HUDEP-2 (cell line): ENCODE measurements around the gene IL3RA.

Experiments used
- DNase-seq, 76 experiments: peaks; one replicate each; lab custom pipeline; 2025; ENCODE audit not compliant: unreplicated experiment in 76 of 76; lab: John Stamatoyannopoulos, UW

IL3RA gene

DNA sequence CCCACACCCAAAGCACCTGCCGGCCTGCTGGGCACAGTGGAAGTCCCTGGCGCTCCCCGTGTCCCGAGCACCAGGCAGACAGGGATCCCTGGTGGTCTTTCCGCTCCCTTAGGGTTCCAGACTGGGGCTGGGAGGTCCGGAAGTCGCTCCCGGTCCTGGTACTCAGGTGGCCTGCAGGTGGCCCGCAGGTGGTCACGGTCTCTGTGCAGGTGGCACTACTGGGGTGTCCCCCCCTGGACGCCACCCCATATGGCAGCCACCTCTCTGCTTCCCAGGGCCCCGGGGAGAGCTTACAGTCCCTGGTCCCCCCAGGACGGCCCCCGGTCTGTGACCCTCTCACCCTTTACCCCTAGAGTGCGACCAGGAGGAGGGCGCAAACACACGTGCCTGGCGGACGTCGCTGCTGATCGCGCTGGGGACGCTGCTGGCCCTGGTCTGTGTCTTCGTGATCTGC lies 41.7 kb downstream of the IL3RA start:
- no peak for DNase-seq

DNA sequence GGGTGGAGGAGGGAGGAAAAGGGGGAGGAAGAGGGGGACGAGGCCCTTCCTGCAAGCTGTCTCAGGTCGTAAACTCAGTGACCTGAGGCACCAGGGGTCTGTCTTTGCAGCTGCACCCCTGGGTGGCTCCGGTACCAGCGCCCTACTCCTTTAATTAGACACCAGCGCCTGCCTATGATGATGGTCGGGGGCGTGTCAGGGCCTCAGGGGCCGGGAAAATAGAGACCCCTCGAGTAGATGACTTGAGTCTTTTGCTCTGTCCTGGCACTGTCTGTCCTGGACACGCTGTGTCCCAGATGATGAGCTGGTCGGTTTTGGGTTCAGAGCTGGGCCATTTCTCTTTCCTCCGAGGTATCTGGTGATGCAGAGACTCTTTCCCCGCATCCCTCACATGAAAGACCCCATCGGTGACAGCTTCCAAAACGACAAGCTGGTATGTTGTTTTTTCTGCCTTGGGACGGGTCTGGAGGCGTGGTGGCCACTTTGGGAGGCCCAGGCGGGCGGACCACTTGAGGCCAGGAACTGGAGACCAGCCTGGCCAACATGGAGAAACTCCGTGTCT lies 44.2 kb downstream of the IL3RA start:
- no peak for DNase-seq

DNA sequence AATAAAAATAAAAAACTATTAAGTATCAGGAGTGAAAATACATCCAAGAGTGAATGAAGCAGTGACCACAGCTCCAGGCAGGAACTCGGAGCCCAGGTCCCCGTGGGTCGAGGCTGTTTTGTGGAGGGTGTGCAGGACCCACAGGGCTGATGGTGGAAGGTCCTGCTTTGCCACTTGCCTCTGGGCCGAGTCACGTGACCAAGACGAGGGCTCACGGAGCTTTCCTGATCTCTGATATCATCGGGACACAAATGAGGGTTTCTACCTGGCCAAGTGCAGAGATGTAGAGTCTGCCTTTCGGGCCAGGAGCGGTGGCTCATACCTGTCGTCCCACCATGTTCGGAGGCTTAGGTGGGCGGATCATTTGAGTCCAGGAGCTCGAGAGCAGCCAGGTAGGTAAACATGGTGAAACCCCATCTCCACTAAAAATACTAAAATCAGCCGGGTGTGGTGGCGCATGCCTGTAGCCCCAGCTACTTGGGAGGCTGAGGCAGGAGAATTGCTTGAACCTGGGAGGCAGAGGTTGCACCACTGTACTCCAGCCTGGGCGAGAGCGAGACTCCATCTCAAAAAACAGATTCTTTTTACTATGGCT lies 48.2 kb downstream of the IL3RA start:
- no peak for DNase-seq

DNA sequence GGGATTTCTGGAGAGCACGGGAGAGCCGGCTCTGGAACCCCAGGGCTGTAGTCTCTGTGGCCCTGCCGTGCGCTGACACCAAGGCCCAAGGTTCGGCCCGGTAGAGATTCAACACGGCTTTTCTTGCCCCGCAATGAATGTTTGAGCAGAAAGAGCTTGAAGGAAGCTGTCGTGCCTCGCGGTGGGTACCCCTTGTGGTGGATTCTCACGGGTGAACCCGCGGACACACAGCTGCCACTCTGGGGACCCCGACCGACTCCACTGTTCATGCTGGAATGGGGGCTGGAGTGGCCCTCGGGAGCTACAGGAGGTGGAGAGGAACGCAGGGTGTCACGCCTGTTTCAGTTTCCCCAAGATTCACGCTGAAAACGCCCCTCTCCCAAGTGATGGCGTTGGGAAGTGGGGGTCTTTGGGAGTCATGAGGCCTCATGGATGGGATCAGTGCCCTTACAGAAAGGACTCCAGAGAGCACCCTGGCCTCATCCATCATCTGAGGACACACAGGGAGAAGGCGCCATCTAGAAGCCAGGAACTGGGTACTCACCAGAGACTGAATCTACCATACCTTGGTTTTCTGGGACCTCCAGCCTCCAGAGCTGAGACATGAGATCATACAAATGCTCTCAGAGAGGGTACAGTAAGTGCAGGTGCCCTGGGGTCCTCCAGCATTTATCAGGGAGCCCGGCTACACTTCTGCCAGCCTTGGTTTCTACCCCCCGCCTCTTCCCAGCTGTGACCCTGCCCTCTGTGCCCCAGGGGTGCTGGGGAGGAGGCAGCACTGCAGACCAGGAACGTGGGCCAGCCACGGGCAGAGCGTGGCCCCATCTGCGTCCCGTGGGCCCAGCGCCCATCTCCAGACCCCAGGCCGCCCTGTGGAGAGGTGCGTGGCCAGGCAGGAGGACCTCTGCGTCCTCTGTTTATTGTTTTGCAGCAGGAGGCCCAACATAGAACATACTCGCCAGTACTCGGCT lies 49.0 kb downstream of the IL3RA start:
- DNase-seq = no peak

DNA sequence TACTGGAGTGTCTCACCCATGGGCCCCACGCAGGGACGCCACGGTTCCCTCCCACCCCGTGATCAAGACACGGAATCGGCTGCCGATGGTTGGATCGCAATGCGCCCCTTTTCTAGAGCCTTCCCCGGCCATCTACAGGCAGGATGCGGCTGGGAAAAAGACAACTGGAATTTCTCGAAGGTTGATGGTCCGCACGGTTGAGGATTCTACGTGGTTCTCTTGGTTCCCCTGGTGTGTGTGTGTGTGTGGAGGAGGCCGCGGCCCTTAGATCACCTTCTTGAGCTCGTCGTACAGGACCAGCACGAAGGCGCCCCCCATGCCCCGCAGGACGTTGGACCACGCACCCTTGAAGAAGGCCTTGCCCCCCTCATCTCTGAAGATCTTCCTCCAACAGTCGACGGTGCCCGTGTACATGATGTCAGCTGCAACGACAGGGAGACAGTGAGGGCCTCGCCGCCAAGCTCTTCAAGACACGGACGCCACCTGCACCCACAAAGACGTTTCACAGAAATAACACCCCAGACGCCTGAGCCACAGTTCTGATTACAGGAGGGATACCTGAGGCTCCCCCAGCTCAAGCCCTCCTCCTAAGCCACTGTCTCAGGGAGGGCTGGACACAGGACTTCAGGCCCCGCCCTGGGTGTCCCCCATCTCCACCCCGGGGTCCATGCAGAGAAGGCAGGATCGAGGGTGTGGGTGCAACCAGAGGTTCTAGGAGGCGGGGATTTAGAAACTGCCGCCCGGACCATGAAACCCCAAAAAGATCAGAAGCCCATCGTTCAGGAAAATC lies 49.9 kb downstream of the IL3RA start:
- no peak for DNase-seq

DNA sequence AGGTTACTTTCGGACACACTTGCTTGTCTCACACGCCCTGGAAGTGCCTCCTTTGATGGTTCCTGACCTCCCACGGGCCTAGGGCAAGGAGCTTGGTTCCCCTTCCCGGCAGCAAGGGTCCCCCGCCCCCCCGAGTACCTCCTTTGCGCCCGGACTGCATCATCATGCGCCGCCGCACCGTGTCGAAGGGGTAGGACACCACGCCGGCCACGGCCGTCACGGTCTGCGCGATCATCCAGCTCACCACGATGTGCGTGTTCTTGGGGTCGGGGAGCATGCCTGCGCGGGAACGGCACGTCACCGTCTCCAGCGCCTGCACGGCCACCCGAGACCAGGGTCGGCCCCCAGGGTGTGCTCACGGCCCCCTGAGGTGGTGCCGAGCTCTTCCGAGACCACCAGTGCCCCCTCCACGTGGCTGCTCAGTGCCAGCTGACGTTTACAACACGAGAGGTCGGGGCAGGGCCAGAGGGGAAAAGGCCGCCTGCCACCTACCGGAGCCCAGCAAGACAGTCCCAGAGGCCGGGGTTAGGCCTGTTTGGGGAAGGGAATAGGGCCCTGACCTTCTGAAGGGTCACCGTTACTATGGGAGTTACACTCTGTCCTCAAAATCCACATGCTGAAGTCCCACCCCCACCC lies 50.7 kb downstream of the IL3RA start:
- no peak for DNase-seq

DNA sequence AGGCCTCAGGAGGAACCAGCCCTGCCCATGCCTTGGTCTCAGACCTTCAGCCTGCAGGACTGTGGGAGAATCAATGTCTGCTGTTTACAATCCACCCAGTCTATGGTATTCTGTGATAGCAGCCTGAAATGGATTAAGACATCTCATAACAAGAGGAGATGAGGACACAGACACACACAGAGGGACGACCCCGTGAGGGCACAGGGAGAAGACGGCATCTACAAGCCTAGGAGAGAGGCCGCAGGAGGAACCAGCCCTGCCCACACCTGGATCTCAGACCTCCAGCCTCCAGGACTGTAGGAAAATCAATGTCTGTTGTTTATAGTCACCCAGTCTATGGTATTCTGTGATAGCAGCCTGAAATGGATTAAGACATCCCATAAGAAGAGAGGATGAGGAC lies 52.1 kb downstream of the IL3RA start:
- no peak for DNase-seq

DNA sequence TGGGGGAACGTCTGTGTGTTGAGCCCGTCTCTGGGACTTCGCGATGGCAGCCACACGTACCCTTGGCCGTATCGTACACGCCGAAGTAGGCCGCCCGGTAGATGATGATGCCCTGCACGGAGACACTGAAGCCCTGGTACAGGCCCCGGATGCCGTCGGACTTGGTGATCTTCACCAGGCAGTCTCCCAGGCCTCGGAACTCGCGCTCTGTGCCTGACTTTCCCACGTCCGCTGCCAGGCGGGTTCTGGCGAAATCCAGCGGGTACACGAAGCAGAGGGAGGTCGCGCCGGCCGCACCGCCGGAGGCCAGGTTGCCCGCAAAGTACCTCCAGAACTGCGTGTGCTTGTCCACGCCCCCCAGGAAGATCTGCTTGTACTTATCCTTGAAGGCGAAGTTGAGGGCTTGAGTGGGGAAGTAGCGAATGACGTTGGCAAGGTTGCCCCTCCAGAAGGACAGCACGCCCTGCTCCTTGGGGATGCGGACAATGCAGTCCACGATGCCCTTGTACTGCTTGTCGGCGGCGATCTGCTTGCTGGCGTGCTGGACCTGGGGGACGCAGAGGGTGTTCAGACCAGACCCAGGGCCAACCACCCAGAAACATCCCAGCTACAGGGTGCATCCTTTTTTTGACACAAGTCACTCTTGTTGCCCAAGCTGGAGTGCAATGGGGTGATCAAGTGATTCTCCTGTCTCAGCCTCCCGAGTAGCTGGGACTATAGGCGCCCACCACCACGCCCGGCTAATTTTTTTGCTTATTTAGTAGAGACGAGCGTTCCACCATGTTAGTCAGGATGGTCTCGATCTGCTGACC lies 52.8 kb downstream of the IL3RA start:
- DNase-seq = no peak

DNA sequence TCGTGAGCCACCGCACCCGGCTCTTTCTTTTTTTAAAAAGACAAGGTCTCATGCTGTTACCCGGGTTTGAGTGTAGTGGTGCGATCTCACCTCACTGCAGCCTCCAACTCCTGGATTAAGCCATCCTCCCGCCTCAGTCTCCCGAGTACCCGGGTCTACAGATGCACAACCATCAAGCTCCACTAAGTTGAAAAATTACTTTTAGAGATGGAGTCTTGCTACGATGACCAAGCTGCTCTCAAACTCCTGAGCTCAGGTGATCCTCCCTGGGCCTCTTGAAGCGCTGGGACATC lies 53.4 kb downstream of the IL3RA start:
- no peak for DNase-seq

DNA sequence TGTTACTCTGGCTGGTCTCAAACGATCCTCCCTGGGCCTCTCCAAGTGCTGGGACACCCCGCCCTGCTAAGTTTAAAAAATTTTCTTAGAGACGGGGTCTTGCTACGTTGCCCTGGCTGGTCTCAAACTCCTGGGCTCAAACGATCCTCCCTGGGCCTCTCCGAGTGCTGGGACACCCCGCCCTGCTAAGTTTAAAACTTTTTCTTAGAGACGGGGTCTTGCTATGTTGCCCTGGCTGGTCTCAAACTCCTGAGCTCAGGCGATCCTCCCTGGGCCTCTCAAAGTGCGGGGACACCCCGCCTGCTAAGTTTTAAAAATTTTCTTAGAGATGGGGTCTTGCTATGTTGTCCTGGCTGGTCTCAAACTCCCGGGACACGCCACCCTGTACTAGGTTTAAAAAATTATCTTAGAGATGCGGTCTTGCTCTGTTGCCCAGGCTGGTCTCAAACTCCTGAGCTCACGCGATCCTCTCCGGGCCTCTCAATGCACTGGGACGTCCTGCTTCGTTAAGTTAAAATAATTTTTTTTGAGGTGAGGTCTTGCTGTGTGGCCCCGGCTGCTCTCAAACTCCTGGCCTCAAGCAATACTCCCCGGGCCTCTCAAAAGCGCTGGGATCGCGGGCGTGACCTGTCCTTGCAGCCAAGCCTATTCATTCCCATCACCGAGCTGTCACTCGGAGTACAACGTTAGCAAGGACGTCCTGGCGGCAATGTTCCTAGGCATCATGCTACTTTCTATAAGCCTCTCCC lies 54.2 kb downstream of the IL3RA start:
- DNase-seq = no peak

DNA sequence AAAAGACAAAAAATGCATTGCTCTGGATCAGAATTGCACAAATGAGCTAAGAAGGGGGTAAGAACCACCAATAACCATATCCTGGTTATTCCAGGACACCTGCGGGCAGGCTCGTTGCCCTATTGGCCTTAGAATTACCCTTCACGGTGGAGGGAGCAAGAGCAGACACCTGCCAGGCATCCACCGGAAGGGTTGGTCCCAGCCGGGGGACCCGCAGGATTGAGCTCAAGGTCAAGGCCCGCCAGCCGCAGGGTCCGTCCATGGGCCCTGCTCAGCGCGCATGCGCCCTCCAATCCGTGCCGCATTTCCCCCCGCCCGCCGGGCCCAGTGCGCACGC lies 54.8 kb downstream of the IL3RA start:
- DNase-seq = no peak

DNA sequence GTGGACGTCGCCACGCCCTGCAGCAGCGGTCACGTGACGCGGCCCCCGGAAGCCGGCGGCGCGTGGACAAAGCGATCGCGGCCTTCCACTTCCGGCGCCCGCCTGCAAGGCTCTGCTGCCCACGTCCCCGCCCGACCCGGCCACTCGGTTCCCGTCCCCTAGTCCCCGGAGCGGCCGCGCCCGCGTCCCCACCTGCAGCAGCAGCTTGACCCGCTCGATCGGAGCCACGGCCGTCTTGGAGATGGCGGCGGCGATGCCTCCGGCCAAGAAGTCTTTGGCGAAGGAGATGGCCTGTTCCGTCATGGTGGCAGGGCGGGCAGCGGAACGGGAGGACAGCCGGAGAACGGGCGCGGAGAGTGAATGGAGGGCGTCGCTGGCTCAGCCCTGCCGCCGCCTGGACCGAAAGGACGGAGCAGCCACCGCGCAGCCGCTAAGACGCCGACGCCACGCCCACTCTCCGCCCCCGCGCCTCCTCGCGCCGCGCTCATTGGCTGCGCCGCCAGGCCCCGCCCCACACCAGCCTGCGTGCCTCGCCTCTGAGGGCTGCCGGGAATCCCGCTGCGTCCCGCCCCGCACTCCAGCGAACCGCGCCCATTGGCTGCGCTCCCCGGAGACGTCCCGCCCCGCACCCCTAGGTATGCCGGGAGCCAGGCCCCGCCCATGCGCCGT lies 55.3 kb downstream of the IL3RA start, which contains the start of gene SLC25A6:
SLC25A6 (minus strand) TSS at position 407 of the 669 bp plus-strand sequence; CDS start at position 303, 104 bp downstream.
- DNase-seq = no peak

DNA sequence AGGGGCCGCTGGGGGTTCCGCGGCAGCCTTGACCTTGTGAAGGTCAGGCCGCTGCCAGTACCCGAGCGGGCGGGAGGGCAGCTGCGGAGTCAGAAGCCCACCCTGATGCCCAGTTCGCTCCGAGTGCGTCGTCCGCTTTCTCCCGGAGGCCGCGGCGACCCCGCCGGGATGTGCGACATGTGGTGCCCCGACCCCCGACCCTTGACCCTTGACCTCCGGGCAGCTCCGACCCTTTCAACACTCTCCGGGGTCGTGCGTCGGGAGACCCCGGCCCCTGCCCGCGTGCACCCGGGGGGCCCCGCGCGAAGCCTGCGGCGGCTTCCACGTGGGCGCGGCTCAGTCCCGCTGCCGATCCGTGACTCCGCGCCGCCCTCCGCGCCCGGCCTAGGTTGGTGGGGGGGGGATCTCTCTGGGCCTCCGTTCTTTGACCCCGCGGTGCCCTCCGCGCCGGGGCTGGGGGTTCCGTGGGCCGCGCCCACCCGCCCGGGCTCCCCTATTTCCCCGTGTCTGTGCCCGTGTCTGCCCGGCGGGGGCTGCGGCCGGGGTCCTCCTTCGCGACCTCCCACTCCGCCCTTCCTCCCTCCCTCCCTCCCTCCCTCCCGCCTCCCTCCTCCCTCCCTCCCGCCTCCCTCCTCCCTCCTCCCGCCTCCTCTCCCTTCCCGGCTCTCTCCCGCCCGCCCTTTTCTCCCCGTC lies 55.9 kb downstream of the IL3RA start:
- DNase-seq = no peak

DNA sequence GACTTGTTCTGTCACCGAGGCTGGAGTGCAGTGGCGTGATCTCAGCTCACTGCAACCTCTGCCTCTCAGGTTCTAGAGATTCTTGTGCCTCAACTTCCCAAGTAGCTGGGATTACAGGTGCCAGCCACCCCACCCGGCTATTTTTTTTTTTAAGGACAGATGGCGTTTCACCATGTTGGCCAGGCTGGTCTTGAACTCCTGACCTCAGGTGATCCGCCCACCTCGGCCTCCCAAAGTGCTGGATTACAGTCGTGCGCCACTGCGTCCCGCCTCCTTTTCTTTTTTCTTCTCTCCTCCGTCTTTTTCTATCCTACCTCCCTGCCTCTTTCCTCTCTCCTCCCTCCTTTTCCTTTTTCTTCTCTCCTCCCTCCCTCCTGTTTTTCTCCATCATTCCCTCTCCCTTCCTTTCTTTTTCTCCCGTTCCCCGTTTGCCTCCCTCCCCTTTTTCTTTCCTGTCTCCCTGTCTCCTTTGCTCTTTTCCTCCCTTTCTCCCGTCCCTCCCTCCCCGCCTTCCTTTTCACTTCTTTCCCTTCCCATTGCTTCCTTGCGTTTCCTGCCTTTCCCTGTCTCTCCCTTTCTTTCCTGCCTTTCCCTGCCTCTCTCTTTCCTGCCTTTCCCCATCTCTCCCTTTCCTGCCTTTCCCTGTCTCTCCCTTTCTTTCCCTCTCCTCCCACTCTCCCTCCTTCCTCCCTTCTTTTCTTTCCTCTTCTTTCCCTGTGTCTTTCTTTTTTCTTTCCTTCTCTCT lies 57.5 kb downstream of the IL3RA start:
- no peak for DNase-seq

DNA sequence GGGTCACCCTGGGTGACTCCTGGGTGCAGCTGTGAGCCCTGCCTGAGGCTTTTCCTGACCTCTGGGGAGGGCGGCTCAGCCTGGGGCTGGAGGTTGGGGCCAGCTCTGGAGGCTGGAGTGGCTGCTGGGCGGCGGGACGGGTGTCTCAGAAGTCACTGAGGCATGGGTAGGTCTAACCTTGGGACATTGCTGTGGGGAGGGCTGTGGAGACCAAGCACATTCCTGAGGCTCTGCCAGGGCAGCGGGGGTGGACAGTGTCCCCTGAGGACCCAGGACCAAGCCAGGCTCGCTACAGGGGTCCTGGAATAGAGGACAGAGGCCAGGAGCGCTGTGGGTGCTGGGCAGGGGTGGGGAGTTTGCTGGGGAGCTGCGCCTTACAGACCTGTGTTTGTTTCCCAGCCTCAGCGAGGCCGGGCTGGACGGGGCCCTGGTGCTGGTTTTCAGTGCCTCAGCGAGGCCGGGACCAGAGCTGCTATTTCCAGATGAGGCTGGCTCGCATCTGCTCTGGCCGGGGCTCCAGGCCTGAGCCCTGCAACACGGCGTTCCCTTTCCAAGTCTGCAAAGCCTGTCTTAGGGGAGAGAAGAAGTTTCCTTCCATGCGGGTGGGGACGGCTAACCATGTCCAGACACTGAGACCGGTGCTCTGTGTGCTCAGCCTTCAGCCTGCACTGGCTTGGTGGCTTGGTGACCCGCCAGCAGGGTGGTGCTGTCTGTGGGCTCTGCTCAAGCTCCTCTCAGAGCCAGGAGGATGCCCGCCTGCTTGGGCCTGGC lies 58.3 kb downstream of the IL3RA start:
- DNase-seq = no peak

DNA sequence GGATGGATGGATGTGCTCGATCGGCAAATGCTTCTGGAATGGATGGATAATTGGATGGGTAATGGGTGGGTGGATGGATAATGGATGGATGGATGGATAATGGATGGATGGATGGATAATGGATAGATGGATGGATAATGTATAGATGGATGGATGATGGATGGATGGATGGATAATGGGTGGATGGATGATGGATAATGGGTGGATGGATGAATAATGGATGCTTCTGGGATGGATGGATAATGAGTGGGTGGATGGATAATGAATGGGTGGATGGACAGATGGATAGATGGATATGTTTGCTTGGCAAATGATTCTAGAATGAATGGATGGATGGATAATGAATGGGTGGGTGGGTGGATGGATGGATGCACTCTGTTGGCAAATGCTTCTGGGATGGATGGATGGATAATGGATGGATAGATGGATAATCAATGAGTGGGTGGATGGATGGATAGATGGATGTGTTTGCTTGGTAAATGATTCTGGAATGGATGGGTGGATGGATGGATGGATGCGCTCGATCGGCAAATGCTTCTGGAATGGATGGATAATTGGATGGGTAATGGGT lies 59.1 kb downstream of the IL3RA start:
- no peak for DNase-seq
